KMS-11 (cell line): Measurements from ENCODE around the gene LIN7C.

Experiments used
- H2AFZ ChIP-seq: fragments of 200-600 bp; sonication (generic); 2 replicates; pipeline ENCODE4 v1.6.1; 2016; ENCODE audit warnings: antibody characterized with exemption, mixed run types, low read depth
- H3K27ac ChIP-seq: fragments of 200-600 bp; sonication (generic); 2 replicates; pipeline ENCODE4 v1.6.1; 2016; ENCODE audit warnings: mild to moderate bottlenecking, mixed run types
- H3K27me3 ChIP-seq: fragments of 200-600 bp; sonication (generic); 2 replicates; pipeline ENCODE4 v1.6.1; 2017; ENCODE audit warnings: mild to moderate bottlenecking, low read depth, mixed run types, moderate library complexity; ENCODE audit not compliant: insufficient read depth
- H3K36me3 ChIP-seq: fragments of 200-600 bp; sonication (generic); 2 replicates; pipeline ENCODE4 v1.6.1; 2017; ENCODE audit warnings: mild to moderate bottlenecking, mixed run types; ENCODE audit not compliant: insufficient read depth
- H3K4me1 ChIP-seq: fragments of 200-600 bp; sonication (generic); 2 replicates; pipeline ENCODE4 v1.6.1; 2016; ENCODE audit warnings: mild to moderate bottlenecking, low read depth, mixed run types; ENCODE audit not compliant: poor library complexity, severe bottlenecking
- H3K4me2 ChIP-seq: fragments of 200-600 bp; sonication (generic); 2 replicates; pipeline ENCODE4 v1.7.0; 2016; ENCODE audit warnings: mild to moderate bottlenecking, mixed run types
- H3K4me3 ChIP-seq: fragments of 200-600 bp; sonication (generic); IDR thresholded peaks from 2 replicates; pipeline ENCODE4 v1.6.1; 2017; ENCODE audit warnings: low read depth, low read length, mixed read lengths; ENCODE audit not compliant: insufficient read depth
- H3K79me2 ChIP-seq: fragments of 200-600 bp; sonication (generic); 2 replicates; pipeline ENCODE4 v1.6.1; 2016; ENCODE audit warnings: low read depth, mixed run types; ENCODE audit not compliant: insufficient read depth
- H3K9ac ChIP-seq: fragments of 200-600 bp; sonication (generic); 2 replicates; pipeline ENCODE4 v1.6.1; 2016; ENCODE audit warnings: mild to moderate bottlenecking, mixed run types
- H4K20me1 ChIP-seq: fragments of 200-600 bp; sonication (generic); 2 replicates; pipeline ENCODE4 v1.6.1; 2016; ENCODE audit warnings: mild to moderate bottlenecking, mixed run types; ENCODE audit not compliant: insufficient read depth
- CTCF ChIP-seq: fragments of 200-600 bp; sonication (generic); conservative IDR thresholded peaks from 2 replicates; pipeline ENCODE4 v1.6.1; 2017; ENCODE audit warnings: low read depth, mild to moderate bottlenecking, antibody characterized with exemption, low read length, moderate library complexity, mixed read lengths

LIN7C gene

GRCh38 chr11:27444801-27445215 lies 61.8 kb downstream of the LIN7C start:
- Histone ChIP-seq H3K27ac (no peak overlapping the region), H3K36me3 (no peaks in the 10 kb centered on the region), H2AFZ (no peak overlapping the region), H3K4me3 (no peak overlapping the region), H3K9ac (no peak overlapping the region), H3K4me1 (peaks cover 12% of the 10 kb centered on the region), H3K27me3 (no peaks in the 10 kb centered on the region), H3K4me2 (no peak overlapping the region), H3K79me2 (no peaks in the 10 kb centered on the region), H4K20me1 (no peaks in the 10 kb centered on the region)
- TF ChIP-seq CTCF: no peak
